SK-N-SH treated with all-trans-retinoic acid at 6 μM for 48 hours (cell line): Measurements from ENCODE around the gene EXOSC9.

Experiments used
- ATAC-seq: fragments of 200-7000 bp; cut with Tn5 transposase; 3 replicates; pipeline ENCODE4 v1.9.1; 2020; ENCODE audit warnings: mild to moderate bottlenecking, moderate library complexity
- ARNTL ChIP-seq: fragments of 450-650 bp; formaldehyde crosslinking; IDR thresholded peaks from 2 replicates; pipeline ENCODE4 v1.5.0; 2020; ENCODE audit warnings: low read depth, mild to moderate bottlenecking, moderate library complexity, borderline replicate concordance
- BACH2 ChIP-seq: fragments of 250-450 bp; sonication (Bioruptor Pico); IDR thresholded peaks from 2 replicates; pipeline ENCODE4 v1.9.0; 2021; ENCODE audit warnings: mild to moderate bottlenecking, borderline replicate concordance
- CSDC2 ChIP-seq: fragments of 250-450 bp; sonication (Bioruptor Pico); IDR thresholded peaks from 2 replicates; pipeline ENCODE4 v1.5.0; 2020; ENCODE audit warnings: mild to moderate bottlenecking, moderate library complexity
- ESRRG ChIP-seq: fragments of 250-450 bp; sonication (Bioruptor Pico); IDR thresholded peaks from 2 replicates; pipeline ENCODE4 v1.6.1; 2021; ENCODE audit warnings: mild to moderate bottlenecking
- GLIS3 ChIP-seq: fragments of 250-450 bp; sonication (Bioruptor Pico); IDR thresholded peaks from 2 replicates; pipeline ENCODE4 v1.5.0; 2020; ENCODE audit warnings: mild to moderate bottlenecking, moderate library complexity
- ISL1 ChIP-seq: fragments of 250-450 bp; sonication (Bioruptor Pico); IDR thresholded peaks from 2 replicates; pipeline ENCODE4 v2.1.2; 2022; ENCODE audit warnings: mild to moderate bottlenecking, moderate library complexity
- OSR1 ChIP-seq: fragments of 250-450 bp; sonication (Bioruptor Pico); IDR thresholded peaks from 2 replicates; pipeline ENCODE4 v1.8.0; 2022; ENCODE audit warnings: moderate library complexity, mild to moderate bottlenecking, inconsistent platforms
- PPARA ChIP-seq: fragments of 250-450 bp; sonication (Bioruptor Pico); IDR thresholded peaks from 2 replicates; pipeline ENCODE4 v1.5.0; 2020; ENCODE audit warnings: mild to moderate bottlenecking, borderline replicate concordance
- RARB ChIP-seq: fragments of 250-450 bp; sonication (Bioruptor Pico); IDR thresholded peaks from 2 replicates; pipeline ENCODE4 v1.8.0; 2021; ENCODE audit warnings: mild to moderate bottlenecking, moderate library complexity
- SNAI2 ChIP-seq: fragments of 250-450 bp; sonication (Bioruptor Pico); IDR thresholded peaks from 2 replicates; pipeline ENCODE4 v1.5.0; 2020; ENCODE audit warnings: mild to moderate bottlenecking, moderate library complexity
- TCF4 ChIP-seq: fragments of 250-450 bp; sonication (Bioruptor Pico); IDR thresholded peaks from 2 replicates; pipeline ENCODE4 v1.8.0; 2021; ENCODE audit warnings: mild to moderate bottlenecking, moderate library complexity, borderline replicate concordance
- TOX ChIP-seq: fragments of 250-450 bp; sonication (Bioruptor Pico); IDR thresholded peaks from 2 replicates; pipeline ENCODE4 v1.8.0; 2021; ENCODE audit warnings: mild to moderate bottlenecking, moderate library complexity, borderline replicate concordance
- ZC3H10 ChIP-seq: fragments of 250-450 bp; sonication (Bioruptor Pico); IDR thresholded peaks from 2 replicates; pipeline ENCODE4 v1.5.1; 2021; ENCODE audit warnings: mild to moderate bottlenecking, moderate library complexity
- ZFP3 ChIP-seq: fragments of 250-450 bp; sonication (Bioruptor Pico); IDR thresholded peaks from 2 replicates; pipeline ENCODE4 v1.5.0; 2020; ENCODE audit warnings: mild to moderate bottlenecking, moderate library complexity
- ZFP30 ChIP-seq: fragments of 450-650 bp; formaldehyde crosslinking; IDR thresholded peaks from 2 replicates; pipeline ENCODE4 v1.5.0; 2022; ENCODE audit warnings: mild to moderate bottlenecking, moderate library complexity
- ZNF565 ChIP-seq: fragments of 450-650 bp; formaldehyde crosslinking; conservative IDR thresholded peaks from 2 replicates; pipeline ENCODE4 v1.5.0; 2020; ENCODE audit warnings: low read depth, mild to moderate bottlenecking, moderate library complexity
- ZNF70 ChIP-seq: fragments of 450-650 bp; formaldehyde crosslinking; IDR thresholded peaks from 2 replicates; pipeline ENCODE4 v1.5.0; 2020; ENCODE audit warnings: mild to moderate bottlenecking, moderate library complexity
- ZNF8 ChIP-seq: fragments of 450-650 bp; formaldehyde crosslinking; IDR thresholded peaks from 2 replicates; pipeline ENCODE4 v1.5.0; 2020; ENCODE audit warnings: mild to moderate bottlenecking, moderate library complexity
- TF ChIP-seq, protein P1 (sequence below): fragments of 250-450 bp; sonication (Bioruptor Pico); IDR thresholded peaks from 2 replicates; pipeline ENCODE4 v1.8.0; 2021; ENCODE audit warnings: low read depth, mild to moderate bottlenecking, moderate library complexity, borderline replicate concordance
- TF ChIP-seq, protein P2 (sequence below): fragments of 250-450 bp; sonication (Bioruptor Pico); IDR thresholded peaks from 2 replicates; pipeline ENCODE4 v1.8.0; 2020; ENCODE audit warnings: mild to moderate bottlenecking, moderate library complexity, borderline replicate concordance
- TF ChIP-seq, protein P3 (sequence below): fragments of 250-450 bp; sonication (Bioruptor Pico); IDR thresholded peaks from 2 replicates; pipeline ENCODE4 v1.5.0; 2020; ENCODE audit warnings: mild to moderate bottlenecking, moderate library complexity
- TF ChIP-seq, protein P4 (sequence below): fragments of 250-450 bp; sonication (Bioruptor Pico); IDR thresholded peaks from 2 replicates; pipeline ENCODE4 v1.5.1; 2020; ENCODE audit warnings: low read depth, mild to moderate bottlenecking, moderate library complexity
- TF ChIP-seq, protein P5 (sequence below): fragments of 250-450 bp; sonication (Bioruptor Pico); IDR thresholded peaks from 2 replicates; pipeline ENCODE4 v1.5.1; 2021; ENCODE audit warnings: mild to moderate bottlenecking, moderate library complexity

Gene EXOSC9

DNA sequence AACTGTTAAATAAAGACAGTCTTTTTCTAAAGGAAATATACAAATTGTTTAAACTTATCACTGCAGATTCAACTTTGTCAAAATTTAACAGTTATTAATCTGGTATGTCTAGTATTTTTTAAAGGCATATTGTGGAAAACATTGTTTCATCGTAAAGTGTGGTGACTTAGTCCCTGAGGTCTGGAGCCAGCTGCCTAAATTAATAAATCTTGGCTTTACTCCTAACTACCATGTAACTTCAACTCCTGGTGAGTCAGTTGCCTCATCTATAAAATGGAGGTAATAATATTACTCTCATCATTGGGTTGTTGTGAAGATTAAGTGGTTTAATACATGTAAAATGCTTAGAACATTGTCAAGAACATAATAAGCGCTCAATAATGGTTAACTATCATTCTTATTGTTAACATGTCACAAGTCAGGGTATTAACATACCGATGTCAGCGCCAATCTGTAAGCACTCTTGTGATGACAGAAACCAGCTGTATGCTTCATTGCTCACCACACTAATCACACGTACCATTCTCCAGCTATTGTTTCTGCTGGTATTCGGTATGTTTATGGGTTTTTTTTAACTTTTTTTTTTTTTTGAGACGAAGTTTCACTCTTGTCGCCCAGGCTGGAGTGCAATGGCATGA lies 22.0 kb upstream of the EXOSC9 start:
- peak; percentile 86 for ATAC-seq
- TF ChIP-seq ISL1 (CRISPR knock-in tag): peak; percentile 96
- no peak for TF ChIP-seq ZNF70
- TF ChIP-seq, protein P1, sequence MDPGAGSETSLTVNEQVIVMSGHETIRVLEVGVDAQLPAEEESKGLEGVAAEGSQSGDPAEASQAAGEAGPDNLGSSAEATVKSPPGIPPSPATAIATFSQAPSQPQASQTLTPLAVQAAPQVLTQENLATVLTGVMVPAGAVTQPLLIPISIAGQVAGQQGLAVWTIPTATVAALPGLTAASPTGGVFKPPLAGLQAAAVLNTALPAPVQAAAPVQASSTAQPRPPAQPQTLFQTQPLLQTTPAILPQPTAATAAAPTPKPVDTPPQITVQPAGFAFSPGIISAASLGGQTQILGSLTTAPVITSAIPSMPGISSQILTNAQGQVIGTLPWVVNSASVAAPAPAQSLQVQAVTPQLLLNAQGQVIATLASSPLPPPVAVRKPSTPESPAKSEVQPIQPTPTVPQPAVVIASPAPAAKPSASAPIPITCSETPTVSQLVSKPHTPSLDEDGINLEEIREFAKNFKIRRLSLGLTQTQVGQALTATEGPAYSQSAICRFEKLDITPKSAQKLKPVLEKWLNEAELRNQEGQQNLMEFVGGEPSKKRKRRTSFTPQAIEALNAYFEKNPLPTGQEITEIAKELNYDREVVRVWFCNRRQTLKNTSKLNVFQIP: no peak
- no peak for TF ChIP-seq ZNF8
- TF ChIP-seq TOX (CRISPR knock-in tag): peak; percentile 91
- TF ChIP-seq CSDC2 (CRISPR knock-in tag): no peak
- TF ChIP-seq, protein P2, sequence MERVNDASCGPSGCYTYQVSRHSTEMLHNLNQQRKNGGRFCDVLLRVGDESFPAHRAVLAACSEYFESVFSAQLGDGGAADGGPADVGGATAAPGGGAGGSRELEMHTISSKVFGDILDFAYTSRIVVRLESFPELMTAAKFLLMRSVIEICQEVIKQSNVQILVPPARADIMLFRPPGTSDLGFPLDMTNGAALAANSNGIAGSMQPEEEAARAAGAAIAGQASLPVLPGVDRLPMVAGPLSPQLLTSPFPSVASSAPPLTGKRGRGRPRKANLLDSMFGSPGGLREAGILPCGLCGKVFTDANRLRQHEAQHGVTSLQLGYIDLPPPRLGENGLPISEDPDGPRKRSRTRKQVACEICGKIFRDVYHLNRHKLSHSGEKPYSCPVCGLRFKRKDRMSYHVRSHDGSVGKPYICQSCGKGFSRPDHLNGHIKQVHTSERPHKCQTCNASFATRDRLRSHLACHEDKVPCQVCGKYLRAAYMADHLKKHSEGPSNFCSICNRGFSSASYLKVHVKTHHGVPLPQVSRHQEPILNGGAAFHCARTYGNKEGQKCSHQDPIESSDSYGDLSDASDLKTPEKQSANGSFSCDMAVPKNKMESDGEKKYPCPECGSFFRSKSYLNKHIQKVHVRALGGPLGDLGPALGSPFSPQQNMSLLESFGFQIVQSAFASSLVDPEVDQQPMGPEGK (CRISPR knock-in tag): no peak
- no peak for TF ChIP-seq TCF4 (CRISPR knock-in tag)
- TF ChIP-seq GLIS3: no peak
- TF ChIP-seq OSR1 (CRISPR knock-in tag): no peak
- TF ChIP-seq ZC3H10 (CRISPR knock-in tag): peak; percentile 57; the same call in 1 of the 2 replicates
- no peak for TF ChIP-seq ZFP30
- TF ChIP-seq PPARA (CRISPR knock-in tag): no peak
- TF ChIP-seq RARB (CRISPR knock-in tag): peak; percentile 67; the same call in 1 of the 2 replicates
- 0 out of 2 replicates have a peak, but pooled peaks have one; percentile 12 for TF ChIP-seq ZFP3
- TF ChIP-seq ARNTL (CRISPR knock-in tag): no peak
- TF ChIP-seq, protein P3, sequence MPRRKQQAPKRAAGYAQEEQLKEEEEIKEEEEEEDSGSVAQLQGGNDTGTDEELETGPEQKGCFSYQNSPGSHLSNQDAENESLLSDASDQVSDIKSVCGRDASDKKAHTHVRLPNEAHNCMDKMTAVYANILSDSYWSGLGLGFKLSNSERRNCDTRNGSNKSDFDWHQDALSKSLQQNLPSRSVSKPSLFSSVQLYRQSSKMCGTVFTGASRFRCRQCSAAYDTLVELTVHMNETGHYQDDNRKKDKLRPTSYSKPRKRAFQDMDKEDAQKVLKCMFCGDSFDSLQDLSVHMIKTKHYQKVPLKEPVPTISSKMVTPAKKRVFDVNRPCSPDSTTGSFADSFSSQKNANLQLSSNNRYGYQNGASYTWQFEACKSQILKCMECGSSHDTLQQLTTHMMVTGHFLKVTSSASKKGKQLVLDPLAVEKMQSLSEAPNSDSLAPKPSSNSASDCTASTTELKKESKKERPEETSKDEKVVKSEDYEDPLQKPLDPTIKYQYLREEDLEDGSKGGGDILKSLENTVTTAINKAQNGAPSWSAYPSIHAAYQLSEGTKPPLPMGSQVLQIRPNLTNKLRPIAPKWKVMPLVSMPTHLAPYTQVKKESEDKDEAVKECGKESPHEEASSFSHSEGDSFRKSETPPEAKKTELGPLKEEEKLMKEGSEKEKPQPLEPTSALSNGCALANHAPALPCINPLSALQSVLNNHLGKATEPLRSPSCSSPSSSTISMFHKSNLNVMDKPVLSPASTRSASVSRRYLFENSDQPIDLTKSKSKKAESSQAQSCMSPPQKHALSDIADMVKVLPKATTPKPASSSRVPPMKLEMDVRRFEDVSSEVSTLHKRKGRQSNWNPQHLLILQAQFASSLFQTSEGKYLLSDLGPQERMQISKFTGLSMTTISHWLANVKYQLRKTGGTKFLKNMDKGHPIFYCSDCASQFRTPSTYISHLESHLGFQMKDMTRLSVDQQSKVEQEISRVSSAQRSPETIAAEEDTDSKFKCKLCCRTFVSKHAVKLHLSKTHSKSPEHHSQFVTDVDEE (CRISPR knock-in tag): no peak
- no peak for TF ChIP-seq SNAI2 (CRISPR knock-in tag)
- no peak for TF ChIP-seq ESRRG
- TF ChIP-seq, protein P4, sequence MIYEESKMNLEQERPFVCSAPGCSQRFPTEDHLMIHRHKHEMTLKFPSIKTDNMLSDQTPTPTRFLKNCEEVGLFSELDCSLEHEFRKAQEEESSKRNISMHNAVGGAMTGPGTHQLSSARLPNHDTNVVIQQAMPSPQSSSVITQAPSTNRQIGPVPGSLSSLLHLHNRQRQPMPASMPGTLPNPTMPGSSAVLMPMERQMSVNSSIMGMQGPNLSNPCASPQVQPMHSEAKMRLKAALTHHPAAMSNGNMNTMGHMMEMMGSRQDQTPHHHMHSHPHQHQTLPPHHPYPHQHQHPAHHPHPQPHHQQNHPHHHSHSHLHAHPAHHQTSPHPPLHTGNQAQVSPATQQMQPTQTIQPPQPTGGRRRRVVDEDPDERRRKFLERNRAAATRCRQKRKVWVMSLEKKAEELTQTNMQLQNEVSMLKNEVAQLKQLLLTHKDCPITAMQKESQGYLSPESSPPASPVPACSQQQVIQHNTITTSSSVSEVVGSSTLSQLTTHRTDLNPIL (CRISPR knock-in tag): no peak
- TF ChIP-seq BACH2: no peak
- no peak for TF ChIP-seq ZNF565
- TF ChIP-seq, protein P5, sequence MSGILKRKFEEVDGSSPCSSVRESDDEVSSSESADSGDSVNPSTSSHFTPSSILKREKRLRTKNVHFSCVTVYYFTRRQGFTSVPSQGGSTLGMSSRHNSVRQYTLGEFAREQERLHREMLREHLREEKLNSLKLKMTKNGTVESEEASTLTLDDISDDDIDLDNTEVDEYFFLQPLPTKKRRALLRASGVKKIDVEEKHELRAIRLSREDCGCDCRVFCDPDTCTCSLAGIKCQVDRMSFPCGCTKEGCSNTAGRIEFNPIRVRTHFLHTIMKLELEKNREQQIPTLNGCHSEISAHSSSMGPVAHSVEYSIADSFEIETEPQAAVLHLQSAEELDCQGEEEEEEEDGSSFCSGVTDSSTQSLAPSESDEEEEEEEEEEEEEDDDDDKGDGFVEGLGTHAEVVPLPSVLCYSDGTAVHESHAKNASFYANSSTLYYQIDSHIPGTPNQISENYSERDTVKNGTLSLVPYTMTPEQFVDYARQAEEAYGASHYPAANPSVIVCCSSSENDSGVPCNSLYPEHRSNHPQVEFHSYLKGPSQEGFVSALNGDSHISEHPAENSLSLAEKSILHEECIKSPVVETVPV (CRISPR knock-in tag): no peak

DNA sequence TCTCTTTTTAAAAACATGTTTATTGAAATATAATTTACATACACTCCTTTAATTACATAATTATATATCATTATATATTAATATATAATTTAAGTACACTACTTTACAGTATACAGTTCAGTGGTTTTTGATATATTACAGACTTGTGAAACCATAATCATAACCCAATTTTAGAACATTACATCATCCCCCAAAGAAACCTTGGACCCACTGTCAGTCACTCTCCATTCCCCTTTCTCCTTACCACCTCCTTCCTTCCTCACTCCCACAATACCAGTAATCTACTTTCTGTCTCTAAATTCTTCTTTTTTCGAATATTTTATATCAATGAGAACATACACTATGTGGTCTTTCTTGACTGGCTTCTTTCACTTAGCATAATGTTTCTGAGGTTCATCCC lies 17.9 kb upstream of the EXOSC9 start:
- ATAC-seq: no peak
- TF ChIP-seq BACH2 (no peak), ZNF70 (no peak), SNAI2 (CRISPR knock-in tag) (no peak), RARB (CRISPR knock-in tag) (no peak), ZNF8 (no peak), ZC3H10 (CRISPR knock-in tag) (no peak)
- TF ChIP-seq, protein P4 (CRISPR knock-in tag): no peak
- TF ChIP-seq, protein P2 (CRISPR knock-in tag): no peak
- TF ChIP-seq, protein P1: no peak
- TF ChIP-seq, protein P5 (CRISPR knock-in tag): no peak
- TF ChIP-seq, all 23 proteins: peak for 0
